Activated naive CD4-positive, alpha-beta T cell treated with anti-CD3 and anti-CD28 coated beads for 36 hours (primary cell): ENCODE measurements around the gene ERFL. TPM values are rescaled to one million over a fixed set of nuclear protein-coding genes. Genes with fewer than 3 reads are reported as not detected.
"Not testable (repeated sequence)": the region's sequence is repeated elsewhere in the genome, so short reads cannot be mapped to it uniquely, and the experiment has no call there.

Source experiments
- CTCF ChIA-PET: fragments of 350-600 bp; sonication (Branson Sonifier 250); formaldehyde crosslinking; loops from one replicate; lab custom pipeline; 2021; ENCODE audit warnings: antibody characterized with exemption; lab: Charles Lee
- DNase-seq: peaks from one replicate; pipeline ENCODE4 v3.0.0-alpha.2; 2020
- H3K27ac Mint-ChIP-seq: one replicate; pipeline ENCODE4 v1.8.0; 2021; ENCODE audit warnings: mild to moderate bottlenecking, mixed read lengths
- H3K27me3 Mint-ChIP-seq: one replicate; pipeline ENCODE4 v1.8.0; 2021; ENCODE audit warnings: low read depth, mixed read lengths
- H3K36me3 Mint-ChIP-seq: one replicate; pipeline ENCODE4 v1.8.0; 2021; ENCODE audit warnings: low read depth, mixed read lengths
- H3K4me1 Mint-ChIP-seq: one replicate; pipeline ENCODE4 v1.8.0; 2021; ENCODE audit warnings: low read depth, mixed read lengths
- H3K4me3 Mint-ChIP-seq: one replicate; pipeline ENCODE4 v1.8.0; 2021; ENCODE audit warnings: mild to moderate bottlenecking, moderate library complexity, mixed read lengths
- H3K9me3 Mint-ChIP-seq: one replicate; pipeline ENCODE4 v1.8.0; 2021; ENCODE audit warnings: mixed read lengths
- intact Hi-C: fragments of 100-400 bp; cut with micrococcal nuclease; formaldehyde crosslinking; loops from one replicate; pipeline ENCODE4 v1.15.1; 2023
- total RNA-seq, 2 experiments: library from RNA; stranded (reverse); gene quantifications; one replicate each; pipeline ENCODE4 v1.2.3, GENCODE V29; 2021

ERFL gene
- total RNA-seq, 2 experiments from 2014 or later = 0.99 to 1.3 TPM

GRCh38 chr19:41940731-41941409 lies 12.6 kb upstream of the ERFL start:
- Mint-ChIP-seq H3K4me1 (peaks cover 41% of the 10 kb centered on the region), H3K27ac (peak overlapping the region; percentile 76), H3K36me3 (no peaks in the 10 kb centered on the region), H3K9me3 (no peaks in the 10 kb centered on the region), H3K27me3 (no peaks in the 10 kb centered on the region), H3K4me3 (peak overlapping the region; percentile 74)
- CTCF ChIA-PET = interaction anchor here (1.2 to 1.6 kb wide), 2 partner anchors 10 to 11 kb away, joined by 3 to 4 read pairs; no protein-coding TSS in a partner anchor
- intact Hi-C loops = no loop called here
- no peak for DNase-seq

GRCh38 chr19:41939861-41940730 lies 11.8 kb upstream of the ERFL start:
- H3K36me3 Mint-ChIP-seq = no peaks in the 10 kb centered on the region
- H3K27me3 Mint-ChIP-seq = no peaks in the 10 kb centered on the region
- H3K4me1 Mint-ChIP-seq = peaks cover 38% of the 10 kb centered on the region
- CTCF ChIA-PET = no interaction called here
- no peaks in the 10 kb centered on the region for H3K9me3 Mint-ChIP-seq
- H3K4me3 Mint-ChIP-seq = peak overlapping the region; percentile 74
- intact Hi-C loops = no loop called here
- peak; percentile 57 for DNase-seq
- H3K27ac Mint-ChIP-seq = peak overlapping the region; percentile 76

GRCh38 chr19:41939209-41939608 lies 11.0 kb upstream of the ERFL start:
- DNase-seq, H3K36me3 Mint-ChIP-seq, H3K27ac Mint-ChIP-seq, H3K27me3 Mint-ChIP-seq, H3K9me3 Mint-ChIP-seq, intact Hi-C loops, CTCF ChIA-PET, H3K4me3 Mint-ChIP-seq: not testable (repeated sequence)
- H3K4me1 Mint-ChIP-seq = peaks cover 37% of the 10 kb centered on the region

DNA sequence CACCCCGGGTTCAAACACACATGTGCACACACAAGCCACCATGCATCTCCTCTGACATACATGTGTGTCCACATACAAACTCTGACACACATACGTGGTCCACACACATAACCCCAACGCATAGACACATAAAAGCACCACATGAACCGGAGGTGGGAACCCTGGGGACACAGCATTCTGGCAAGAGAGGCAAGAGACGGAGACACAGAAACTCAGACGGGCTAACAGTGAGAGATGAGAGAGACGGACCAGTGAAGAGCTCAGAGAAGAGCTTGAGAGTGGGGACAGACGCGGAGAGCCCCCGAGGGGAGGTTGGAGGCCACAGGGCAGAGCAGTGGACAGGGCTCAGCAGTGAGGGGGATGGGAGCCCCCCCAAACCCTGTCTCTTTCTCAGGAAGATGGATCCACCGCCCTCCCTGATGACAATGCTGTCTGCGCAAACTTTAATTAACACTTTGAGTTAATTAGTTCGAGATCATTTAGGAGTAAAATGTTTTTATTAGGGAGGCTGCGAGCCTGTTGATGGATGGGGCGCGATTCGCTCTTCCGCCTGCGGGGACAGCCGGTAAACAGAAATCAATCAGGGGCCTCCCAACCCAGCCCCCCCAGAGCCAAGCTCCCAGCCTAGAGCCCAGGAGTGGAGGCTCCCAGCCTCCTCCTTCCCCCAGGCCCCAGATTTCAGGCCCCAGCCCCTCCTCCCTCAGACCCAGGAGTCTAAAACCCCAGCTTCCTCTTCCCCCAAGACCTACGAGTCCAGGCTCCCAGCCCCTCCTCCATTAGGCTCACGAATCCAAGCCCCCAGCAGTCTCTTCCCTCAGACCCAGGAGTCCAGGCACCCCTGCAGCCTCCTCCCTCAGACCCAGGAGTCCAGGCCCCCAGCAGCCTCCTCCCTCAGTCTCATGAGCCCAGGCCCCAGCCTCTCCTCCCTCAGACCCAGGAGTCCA lies 9.5 kb upstream of the ERFL start:
- no peak overlapping the region for H3K27ac Mint-ChIP-seq
- peaks cover 43% of the 10 kb centered on the region for H3K4me1 Mint-ChIP-seq

GRCh38 chr19:41936961-41937360 lies 8.7 kb upstream of the ERFL start:
- no peaks in the 10 kb centered on the region for H3K27me3 Mint-ChIP-seq
- no peak overlapping the region for H3K4me3 Mint-ChIP-seq
- DNase-seq = no peak
- no peak overlapping the region for H3K27ac Mint-ChIP-seq
- H3K36me3 Mint-ChIP-seq = no peaks in the 10 kb centered on the region
- H3K4me1 Mint-ChIP-seq = peaks cover 42% of the 10 kb centered on the region
- H3K9me3 Mint-ChIP-seq = no peaks in the 10 kb centered on the region
- intact Hi-C loops = no loop called here
- CTCF ChIA-PET = interaction anchor here (0.6 to 1.7 kb wide), 9 partner anchors 8 to 77 kb away, joined by 3 to 7 read pairs (median 4); partner anchors contain the start of gene RPS19

More for the DNA sequence above, 9.5 kb upstream of the ERFL start:
- H3K4me3 Mint-ChIP-seq = no peak overlapping the region
- H3K36me3 Mint-ChIP-seq = no peaks in the 10 kb centered on the region
- no peaks in the 10 kb centered on the region for H3K27me3 Mint-ChIP-seq
- H3K9me3 Mint-ChIP-seq = no peaks in the 10 kb centered on the region
- CTCF ChIA-PET = interaction anchor here (0.6 to 1.7 kb wide), 10 partner anchors 7 to 78 kb away, joined by 3 to 7 read pairs (median 4); partner anchors contain the start of gene RPS19
- intact Hi-C loops = no loop called here
- DNase-seq = no peak

DNA sequence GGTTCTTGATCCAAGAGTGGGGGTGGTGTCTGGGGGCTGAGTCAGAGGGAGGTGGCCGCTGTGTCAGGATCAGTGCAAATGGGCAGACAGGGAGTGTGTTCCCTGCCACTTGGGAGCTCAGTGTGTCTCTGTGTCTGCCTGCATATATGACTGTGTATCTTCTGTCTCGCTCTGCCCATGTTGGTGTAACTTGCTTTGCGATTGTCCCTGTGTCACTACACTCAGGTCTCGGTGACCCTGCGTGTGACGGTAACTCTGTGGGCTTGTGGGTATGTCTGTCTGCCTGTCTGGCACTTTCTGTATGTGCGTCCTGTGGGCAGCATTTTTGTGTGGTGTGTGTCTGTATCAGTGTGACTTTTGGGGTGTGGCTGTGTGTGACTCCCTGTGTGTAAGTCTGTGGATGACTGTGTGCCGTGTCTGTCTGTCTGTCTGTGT lies 8.2 kb upstream of the ERFL start:
- CTCF ChIA-PET = interaction anchor here (0.9 to 1.7 kb wide), 6 partner anchors 9 to 76 kb away, joined by 3 to 7 read pairs (median 4); partner anchors contain the start of gene RPS19
- no peak for DNase-seq
- H3K27ac Mint-ChIP-seq = no peak overlapping the region
- H3K36me3 Mint-ChIP-seq = no peaks in the 10 kb centered on the region
- H3K9me3 Mint-ChIP-seq = no peaks in the 10 kb centered on the region
- H3K4me3 Mint-ChIP-seq = no peak overlapping the region
- intact Hi-C loops = no loop called here
- peaks cover 39% of the 10 kb centered on the region for H3K4me1 Mint-ChIP-seq
- H3K27me3 Mint-ChIP-seq = no peaks in the 10 kb centered on the region

DNA sequence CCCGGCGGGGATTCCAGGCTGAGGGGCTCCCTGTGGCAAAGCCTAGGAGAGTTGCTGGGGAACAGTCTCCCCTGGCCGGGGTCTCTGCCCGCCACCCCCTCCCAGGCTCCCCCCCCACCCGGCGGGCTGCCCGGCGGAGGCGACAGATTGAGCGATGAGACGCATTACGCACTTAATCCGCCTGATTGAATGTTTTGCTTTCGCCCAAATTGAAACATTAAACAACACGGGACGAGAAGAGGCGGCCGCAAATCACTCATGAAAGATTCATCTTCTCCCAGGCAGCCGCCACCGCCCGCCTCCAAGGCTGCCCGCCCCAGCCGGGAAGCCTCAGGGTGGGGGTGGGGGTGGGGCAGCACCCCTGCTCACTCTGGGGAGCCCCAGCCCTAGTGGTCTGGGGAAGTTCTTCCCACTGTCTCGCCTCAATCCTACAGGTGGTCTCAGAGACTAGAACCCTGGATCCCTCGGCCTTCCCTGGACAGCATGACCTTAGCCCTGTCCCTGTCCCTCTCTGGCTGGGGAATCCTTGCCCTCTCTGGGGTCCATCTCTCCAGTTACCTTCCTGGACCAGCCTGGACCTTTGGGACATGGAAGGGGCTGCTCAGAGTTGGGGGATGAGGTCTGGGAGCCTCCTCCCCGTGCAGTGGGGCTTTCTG lies 7.6 kb upstream of the ERFL start:
- Mint-ChIP-seq H3K27me3 (no peaks in the 10 kb centered on the region), H3K27ac (no peak overlapping the region), H3K4me3 (no peak overlapping the region), H3K36me3 (no peaks in the 10 kb centered on the region), H3K9me3 (no peaks in the 10 kb centered on the region), H3K4me1 (peaks cover 36% of the 10 kb centered on the region)
- CTCF ChIA-PET = interaction anchor here (0.8 to 2.3 kb wide), 4 partner anchors 9 to 62 kb away, joined by 3 to 7 read pairs (median 5); no protein-coding TSS in a partner anchor
- intact Hi-C loops = loop anchor here (2.0 kb wide), 1 partner anchor 15 kb away; no protein-coding TSS in a partner anchor
- peak; percentile 58 for DNase-seq

DNA sequence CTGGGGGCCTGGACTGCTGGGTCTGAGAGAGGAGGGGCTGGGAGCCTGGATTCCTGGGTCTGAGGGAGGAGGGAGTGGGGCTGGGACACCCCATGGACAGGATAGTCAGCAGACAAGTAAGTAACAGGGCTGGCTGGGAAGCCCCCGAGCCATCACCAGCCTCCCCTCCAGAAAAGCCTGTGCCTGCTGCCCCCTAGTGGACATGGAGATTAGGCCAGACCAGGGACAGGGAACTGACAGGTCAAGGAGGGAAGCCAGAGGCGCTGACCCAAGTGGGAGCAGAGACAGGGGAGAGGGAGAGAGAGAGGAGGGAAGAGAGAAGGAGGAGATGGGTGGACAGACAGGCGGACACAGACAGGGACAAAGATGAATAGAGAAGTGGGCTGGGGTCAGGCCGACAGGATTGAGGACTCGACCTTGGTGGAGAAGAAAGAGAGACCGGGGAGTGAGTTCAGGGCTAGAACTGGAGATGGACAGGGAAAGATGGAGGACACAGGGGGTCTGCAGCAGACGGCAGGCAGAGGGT lies 6.7 kb upstream of the ERFL start:
- CTCF ChIA-PET = interaction anchor here (0.8 to 2.3 kb wide), 5 partner anchors 8 to 61 kb away, joined by 3 to 11 read pairs (median 5); no protein-coding TSS in a partner anchor
- peaks cover 39% of the 10 kb centered on the region for H3K4me1 Mint-ChIP-seq
- DNase-seq = peak; percentile 94
- no peaks in the 10 kb centered on the region for H3K27me3 Mint-ChIP-seq
- H3K27ac Mint-ChIP-seq = peak overlapping the region; percentile 44
- intact Hi-C loops = loop anchor here (1.0 to 2.0 kb wide), 4 partner anchors 16 to 76 kb away; no protein-coding TSS in a partner anchor
- H3K9me3 Mint-ChIP-seq = no peaks in the 10 kb centered on the region
- H3K36me3 Mint-ChIP-seq = no peaks in the 10 kb centered on the region
- no peak overlapping the region for H3K4me3 Mint-ChIP-seq

DNA sequence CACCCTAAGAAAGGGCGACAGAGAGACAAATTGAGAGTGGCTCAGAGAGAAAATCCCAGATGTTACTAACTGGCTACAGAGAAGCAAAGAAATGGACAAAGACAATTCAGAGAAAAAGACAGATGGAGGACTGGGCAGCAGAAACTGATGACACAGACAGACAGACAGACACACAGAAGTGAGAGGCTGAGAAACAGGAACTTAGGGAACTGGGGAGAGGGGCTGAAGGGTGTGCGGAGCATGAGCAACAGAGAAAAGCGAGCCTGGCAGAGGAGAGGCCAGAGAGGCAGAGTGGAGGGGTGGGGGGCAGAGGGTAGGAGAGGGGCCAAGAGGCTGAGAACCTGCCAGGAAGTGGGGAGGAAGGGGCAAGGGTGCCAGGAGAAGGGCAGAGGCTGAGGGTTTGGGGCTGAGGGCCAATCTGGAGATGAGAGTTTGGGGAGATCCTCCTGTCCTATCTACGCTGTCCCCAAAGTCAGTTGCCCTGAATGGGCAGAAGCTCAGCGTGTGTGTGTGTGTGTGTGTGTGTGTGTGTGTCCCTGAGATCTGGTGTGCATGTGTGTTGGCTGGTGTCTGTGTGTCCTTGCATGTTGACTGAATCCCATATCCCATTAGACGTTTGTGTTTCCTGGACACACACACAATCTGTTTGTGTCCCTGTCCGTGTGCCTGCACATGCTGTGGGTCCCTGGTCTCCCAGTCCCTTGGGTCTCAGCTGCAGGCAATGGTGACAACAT lies 5.6 kb upstream of the ERFL start:
- Mint-ChIP-seq H3K27ac (peak overlapping the region; percentile 22), H3K4me3 (no peak overlapping the region), H3K9me3 (no peaks in the 10 kb centered on the region), H3K4me1 (peaks cover 46% of the 10 kb centered on the region), H3K27me3 (no peaks in the 10 kb centered on the region), H3K36me3 (no peaks in the 10 kb centered on the region)
- DNase-seq = no peak
- intact Hi-C loops = loop anchor here (1.0 to 2.0 kb wide), 4 partner anchors 17 to 75 kb away; no protein-coding TSS in a partner anchor
- CTCF ChIA-PET = interaction anchor here (0.6 to 2.3 kb wide), 7 partner anchors 9 to 76 kb away, joined by 3 to 11 read pairs (median 4); no protein-coding TSS in a partner anchor

DNA sequence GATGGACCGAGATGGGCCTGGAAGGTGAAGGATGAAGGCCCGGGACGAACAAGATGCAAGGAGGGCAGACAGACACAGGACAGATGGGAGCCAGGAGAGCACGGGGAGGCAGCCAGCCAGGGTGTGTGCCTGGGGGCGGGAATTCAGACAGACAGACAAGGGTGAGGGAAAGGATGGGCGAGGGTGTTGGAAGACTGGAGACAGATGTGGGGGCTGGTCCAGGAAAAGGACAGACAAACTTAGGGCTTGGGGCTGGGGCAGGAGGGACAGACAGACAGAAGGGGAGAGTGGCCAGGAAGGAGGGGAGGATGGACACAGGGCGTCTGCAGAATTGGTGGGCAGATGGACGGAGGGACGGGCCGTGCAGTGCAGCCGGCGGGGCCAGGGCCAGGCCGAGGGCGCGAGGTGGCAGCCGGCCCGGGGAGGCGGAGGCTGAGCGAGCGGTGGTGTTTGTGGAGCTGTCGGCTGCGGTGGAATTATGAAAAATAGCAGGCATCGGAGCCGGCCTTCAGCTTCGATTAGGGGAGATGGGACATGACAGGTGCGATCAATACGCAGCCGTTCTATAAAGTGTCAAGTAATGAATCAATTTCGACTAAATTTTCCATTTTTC lies 4.6 kb upstream of the ERFL start:
- no peak overlapping the region for H3K27ac Mint-ChIP-seq
- CTCF ChIA-PET = interaction anchor here (1.5 to 1.7 kb wide), 2 partner anchors 12 to 59 kb away, joined by 4 to 5 read pairs; no protein-coding TSS in a partner anchor
- intact Hi-C loops = no loop called here

More for the DNA sequence above, 4.6 kb upstream of the ERFL start:
- peaks cover 48% of the 10 kb centered on the region for H3K4me1 Mint-ChIP-seq
- no peaks in the 10 kb centered on the region for H3K9me3 Mint-ChIP-seq
- no peak overlapping the region for H3K4me3 Mint-ChIP-seq
- no peaks in the 10 kb centered on the region for H3K36me3 Mint-ChIP-seq
- H3K27me3 Mint-ChIP-seq = no peaks in the 10 kb centered on the region
- no peak for DNase-seq
